IMR-90 (cell line): Measurements from ENCODE around the gene TRIM24. TPM values are rescaled to one million over a fixed set of nuclear protein-coding genes. Genes with fewer than 3 reads are reported as not detected.

Experiments
- ATAC-seq: fragments of 200-7000 bp; cut with Tn5 transposase; 2 replicates; pipeline ENCODE4 v1.9.1; 2020; ENCODE audit warnings: low read depth, mild to moderate bottlenecking, moderate library complexity
- BruUV-seq: library from RNA; stranded (reverse); fragments of 400-500 nt; replicated peaks from 2 replicates; lab custom pipeline; 2021; lab: Mats Ljungman, UMichigan
- CTCF ChIA-PET: fragments of 300-600 bp; formaldehyde crosslinking; extraction: SDS; loops from one replicate; lab custom pipeline; 2021; ENCODE audit warnings: antibody characterized with exemption; lab: Yijun Ruan, JAX
- POLR2A ChIA-PET: fragments of 300-600 bp; sonication (Branson Sonifier 250); formaldehyde crosslinking; loops from one replicate; lab custom pipeline; 2022; ENCODE audit warnings: antibody characterized with exemption; ENCODE audit not compliant: unreplicated experiment; lab: Charles Lee
- DNase-seq: peaks from one replicate; pipeline ENCODE4 v3.0.0; 2013
- H2AFZ ChIP-seq: replicated peaks from 2 replicates; pipeline ENCODE3; 2013; ENCODE audit warnings: low read length, mild to moderate bottlenecking; ENCODE audit not compliant: poor library complexity
- H2AK5ac ChIP-seq: 2 replicates; pipeline ENCODE4 v1.6.1; 2013; ENCODE audit warnings: low read depth, low read length, inconsistent platforms
- H2AK9ac ChIP-seq: replicated peaks from 2 replicates; pipeline ENCODE3; 2013; ENCODE audit warnings: mild to moderate bottlenecking, low read depth, low read length, moderate library complexity; ENCODE audit not compliant: poor library complexity
- H2BK120ac ChIP-seq: 2 replicates; pipeline ENCODE4 v1.6.1; 2013; ENCODE audit warnings: low read depth, low read length, inconsistent platforms
- H2BK15ac ChIP-seq: 3 replicates; pipeline ENCODE4 v1.6.1; 2013; ENCODE audit warnings: low read depth, low read length, inconsistent platforms
- H2BK20ac ChIP-seq: 2 replicates; pipeline ENCODE4 v1.6.1; 2013; ENCODE audit warnings: low read depth, mild to moderate bottlenecking, inconsistent platforms, low read length, moderate library complexity
- H2BK5ac ChIP-seq: 2 replicates; pipeline ENCODE4 v1.6.1; 2013; ENCODE audit warnings: mild to moderate bottlenecking, low read depth, low read length, inconsistent platforms; ENCODE audit not compliant: poor library complexity, severe bottlenecking
- H3K14ac ChIP-seq: replicated peaks from 2 replicates; pipeline ENCODE4 v1.6.1; 2013; ENCODE audit warnings: low read depth, low read length, inconsistent platforms
- H3K18ac ChIP-seq: 2 replicates; pipeline ENCODE4 v1.6.1; 2013; ENCODE audit warnings: low read depth, low read length, control low read depth
- H3K23ac ChIP-seq: 2 replicates; pipeline ENCODE4 v1.6.1; 2013; ENCODE audit warnings: low read depth, low read length, inconsistent platforms
- H3K27ac ChIP-seq: 2 replicates; pipeline ENCODE4 v1.5.1; 2013; ENCODE audit warnings: mild to moderate bottlenecking, control low read depth, low read length; ENCODE audit not compliant: insufficient read depth
- H3K27me3 ChIP-seq: 2 replicates; pipeline ENCODE4 v1.6.1; 2013; ENCODE audit warnings: low read length; ENCODE audit not compliant: control insufficient read depth, insufficient read depth
- H3K36me3 ChIP-seq: 2 replicates; pipeline ENCODE4 v1.6.1; 2013; ENCODE audit warnings: low read length, mixed read lengths; ENCODE audit not compliant: control insufficient read depth, insufficient read depth
- H3K4ac ChIP-seq: 2 replicates; pipeline ENCODE4 v1.6.1; 2013; ENCODE audit warnings: low read depth, low read length, inconsistent platforms
- H3K4me1 ChIP-seq: 2 replicates; pipeline ENCODE4 v1.6.1; 2013; ENCODE audit warnings: low read length, mixed read lengths; ENCODE audit not compliant: control insufficient read depth, insufficient read depth
- H3K4me2 ChIP-seq: 2 replicates; pipeline ENCODE4 v1.6.1; 2013; ENCODE audit warnings: low read depth, mild to moderate bottlenecking, control low read depth, low read length, moderate library complexity
- H3K4me3 ChIP-seq: 2 replicates; pipeline ENCODE4 v1.5.1; 2013; ENCODE audit warnings: low read depth, mild to moderate bottlenecking, control low read depth, low read length, moderate library complexity; ENCODE audit not compliant: insufficient read depth
- H3K56ac ChIP-seq: 2 replicates; pipeline ENCODE4 v1.6.1; 2013; ENCODE audit warnings: low read length, inconsistent platforms; ENCODE audit not compliant: insufficient read depth; ENCODE audit errors: extremely low read depth
- H3K79me1 ChIP-seq, 2 experiments: 2 replicates each; pipeline ENCODE4 v1.6.1; 2013; ENCODE audit warnings: low read length in 2 of 2, inconsistent platforms in 1 of 2, low read depth in 1 of 2
- H3K9ac ChIP-seq: 2 replicates; pipeline ENCODE4 v1.6.1; 2013; ENCODE audit warnings: low read depth, low read length, control low read depth
- H3K9me1 ChIP-seq: 2 replicates; pipeline ENCODE4 v1.6.1; 2013; ENCODE audit warnings: low read length, inconsistent platforms; ENCODE audit not compliant: insufficient read depth
- H3K9me3 ChIP-seq: 2 replicates; pipeline ENCODE4 v1.6.1; 2013; ENCODE audit warnings: low read length; ENCODE audit not compliant: control insufficient read depth, insufficient read depth
- H4K20me1 ChIP-seq: 2 replicates; pipeline ENCODE4 v1.6.1; 2013; ENCODE audit warnings: low read length, inconsistent platforms; ENCODE audit not compliant: insufficient read depth
- H4K5ac ChIP-seq: 2 replicates; pipeline ENCODE4 v1.6.1; 2013; ENCODE audit warnings: mild to moderate bottlenecking, low read depth, low read length, control low read depth
- H4K8ac ChIP-seq, 2 experiments: 2 replicates each; pipeline ENCODE4 v1.6.1; 2013; ENCODE audit warnings: low read depth in 2 of 2, low read length in 2 of 2, control low read depth in 1 of 2, inconsistent platforms in 1 of 2
- H4K91ac ChIP-seq: 2 replicates; pipeline ENCODE4 v1.6.1; 2013; ENCODE audit warnings: low read depth, low read length, inconsistent platforms; ENCODE audit not compliant: insufficient read depth
- CTCF ChIP-seq: conservative IDR thresholded peaks from 2 replicates; pipeline ENCODE4 v1.5.1; 2012; ENCODE audit warnings: mild to moderate bottlenecking, low read depth, low read length, improper control_type of control experiment
- ELK1 ChIP-seq: fragments of 150-350 bp; IDR thresholded peaks from 2 replicates; pipeline ENCODE4 v1.6.1; 2016; ENCODE audit warnings: low read depth, mild to moderate bottlenecking, low read length, moderate library complexity, borderline replicate concordance
- FOS ChIP-seq: fragments of 150-350 bp; IDR thresholded peaks from 2 replicates; pipeline ENCODE4 v1.6.1; 2016; ENCODE audit warnings: low read depth, low read length
- MAZ ChIP-seq: IDR thresholded peaks from 2 replicates; pipeline ENCODE4 v1.6.1; 2012; ENCODE audit warnings: low read depth, mild to moderate bottlenecking, low read length, improper control_type of control experiment, moderate library complexity, borderline replicate concordance
- MXI1 ChIP-seq: IDR thresholded peaks from 2 replicates; pipeline ENCODE4 v1.6.1; 2012; ENCODE audit warnings: low read depth, mild to moderate bottlenecking, low read length, moderate library complexity, borderline replicate concordance
- NFE2L2 ChIP-seq: fragments of 150-350 bp; IDR thresholded peaks from 2 replicates; pipeline ENCODE4 v1.6.1; 2016; ENCODE audit warnings: low read depth, mild to moderate bottlenecking, low read length
- POLR2A ChIP-seq: IDR thresholded peaks from 2 replicates; pipeline ENCODE4 v1.6.1; 2012; ENCODE audit warnings: mild to moderate bottlenecking, low read depth, low read length
- RCOR1 ChIP-seq: IDR thresholded peaks from 2 replicates; pipeline ENCODE4 v1.6.1; 2012; ENCODE audit warnings: mild to moderate bottlenecking, low read length, improper control_type of control experiment; ENCODE audit not compliant: insufficient replicate concordance
- SMC3 ChIP-seq: fragments of 150-350 bp; IDR thresholded peaks from 2 replicates; pipeline ENCODE4 v1.6.1; 2016; ENCODE audit warnings: low read depth, mild to moderate bottlenecking, antibody characterized with exemption, low read length, moderate library complexity
- USF2 ChIP-seq: fragments of 150-350 bp; IDR thresholded peaks from 2 replicates; pipeline ENCODE4 v1.6.1; 2017; ENCODE audit warnings: mild to moderate bottlenecking, antibody characterized with exemption, low read length, low read depth
- WGBS, 2 experiments: methylation state at CpG; one replicate each; pipeline versions ENCODE4 v1.1.5 to v1.1.7; 2013; ENCODE audit warnings: missing lambda C conversion rate in 2 of 2; ENCODE audit not compliant: insufficient read length in 1 of 2; ENCODE audit errors: extremely low coverage in 2 of 2; 5-methylcytosine and 5-hydroxymethylcytosine counted together
- dilution Hi-C: fragments of 300-500 bp; cut with HindIII; formaldehyde crosslinking; loops from one replicate; pipeline ENCODE4 v1.14.3; 2018; ENCODE audit warnings: low sequenced_read_pairs; ENCODE audit not compliant: unreplicated experiment
- in situ Hi-C: fragments of 300-500 bp; cut with MboI; formaldehyde crosslinking; loops from 3 replicates; pipeline ENCODE4 v1.14.3; 2019; ENCODE audit warnings: low sequenced_read_pairs, inconsistent platforms, mixed read lengths
- intact Hi-C: fragments of 100-400 bp; cut with micrococcal nuclease; formaldehyde crosslinking; loops from 2 replicates; pipeline ENCODE4 v1.10.0; 2022
- polyA plus RNA-seq, 3 experiments: library from polyadenylated mRNA; depleted of rRNA; stranded (reverse); fragments of >200 nt; gene quantifications; 2 replicates each; pipeline ENCODE4 v1.2.3, GENCODE V29; 2012; ENCODE audit warnings: low replicate concordance in 1 of 3
- total RNA-seq: library from RNA; depleted of rRNA; stranded (reverse); fragments of >200 nt; gene quantifications from 2 replicates; pipeline ENCODE4 v1.2.3, GENCODE V29; 2012

TRIM24 gene
- total and polyA plus RNA-seq, 2 of the 4 experiments (the other 2 are of a cell fraction): 4.1 to 5.7 TPM

GRCh38 chr7:138538997-138539644 lies 79.1 kb downstream of the TRIM24 start:
- ATAC-seq: no peak; the same call in 1 of the 2 replicates
- no peaks in the 10 kb centered on the region for H3K79me1 ChIP-seq
- H2BK20ac ChIP-seq: 0 out of 2 replicates have a peak overlapping the region, but pooled peaks have one; percentile 61
- H4K5ac ChIP-seq: no peak overlapping the region
- H2AFZ ChIP-seq: no peak overlapping the region
- no peak overlapping the region for H3K23ac ChIP-seq
- no peak overlapping the region for H3K18ac ChIP-seq
- H3K4ac ChIP-seq: peak overlapping the region; percentile 43; the same call in 1 of the 2 replicates
- in situ Hi-C loops: no loop called here
- no peak overlapping the region for H2BK15ac ChIP-seq
- no peaks in the 10 kb centered on the region for H3K9me3 ChIP-seq
- intact Hi-C loops: no loop called here
- peaks cover 3% of the 10 kb centered on the region; the same call in 1 of the 2 replicates for H3K36me3 ChIP-seq
- no peak overlapping the region; the same call in 1 of the 2 replicates for H2AK5ac ChIP-seq
- no peak for DNase-seq
- H3K56ac ChIP-seq: no peak overlapping the region
- no peak overlapping the region for H2BK5ac ChIP-seq
- no TSS peak for BruUV-seq
- H3K9me1 ChIP-seq: 0 out of 2 replicates have a peak, but pooled peaks cover 4% of the 10 kb centered on the region
- H2AK9ac ChIP-seq: no peak overlapping the region
- H4K8ac ChIP-seq: peak overlapping the region in 1 of 2 experiments; percentile 10; a peak in 1 of 4 replicates
- POLR2A ChIA-PET: no interaction called here
- H4K91ac ChIP-seq: peak overlapping the region; percentile 15; the same call in 1 of the 2 replicates
- H3K4me1 ChIP-seq: no peaks in the 10 kb centered on the region
- peak overlapping the region; percentile 44; the same call in 1 of the 2 replicates for H3K27ac ChIP-seq
- 0 out of 2 replicates have a peak overlapping the region, but pooled peaks have one; percentile 29 for H3K14ac ChIP-seq
- H3K4me3 ChIP-seq: no peak overlapping the region
- dilution Hi-C loops: no loop called here
- no peak overlapping the region for H3K4me2 ChIP-seq
- H4K20me1 ChIP-seq: no peaks in the 10 kb centered on the region
- H2BK120ac ChIP-seq: peak overlapping the region; percentile 60
- TF ChIP-seq NFE2L2 (no peak), SMC3 (no peak), RCOR1 (no peak), CTCF (no peak), FOS (no peak), USF2 (no peak), ELK1 (no peak), MAZ (no peak), MXI1 (no peak), POLR2A (no peak)
- no CpG with 5 or more reads among the region's 2 CpGs for WGBS, 2 experiments
- no peak overlapping the region for H3K9ac ChIP-seq
- CTCF ChIA-PET: no interaction called here
- H3K27me3 ChIP-seq: no peaks in the 10 kb centered on the region
